Measurements from ENCODE around the gene ZNF384. TPM values are rescaled to one million over a fixed set of nuclear protein-coding genes. Genes with fewer than 3 reads are reported as not detected.
"Not testable (repeated sequence)": the region's sequence is repeated elsewhere in the genome, so short reads cannot be mapped to it uniquely, and the experiment has no call there.

ZNF384 gene
- total and polyA plus RNA-seq, 2 of the 8 experiments (the other 6 are each of a cell fraction or from before 2014, with no cell fraction given), result 59.0 to 59.6 TPM

DNA sequence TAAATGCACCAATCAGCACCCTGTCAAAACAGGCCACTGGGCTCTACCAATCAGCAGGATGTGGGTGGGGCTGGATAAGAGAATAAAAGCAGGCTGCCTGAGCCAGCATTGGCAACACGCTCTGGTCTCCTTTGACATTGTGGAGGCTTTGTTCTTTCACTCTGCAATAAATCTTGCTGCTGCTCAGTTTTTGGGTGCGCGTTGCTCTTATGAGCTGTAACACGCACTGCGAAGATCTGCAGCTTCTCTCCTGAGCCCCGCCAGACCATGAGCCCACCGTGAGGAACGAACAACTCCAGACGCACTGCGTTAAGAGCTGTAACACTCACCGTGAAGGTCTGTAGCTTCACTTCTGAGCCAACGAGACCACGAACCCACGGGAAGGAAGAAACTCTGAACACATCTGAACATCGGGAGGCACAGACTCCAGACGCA lies 19.8 kb upstream of the ZNF384 start (continued):
- no peak for TF ChIP-seq TBP (IDR thresholded peaks at IDR 0.05; ENCODE audit: low read depth, low read length)
- no peak for TF ChIP-seq SAP30 (IDR thresholded peaks at IDR 0.05; ENCODE audit: insufficient read depth, insufficient replicate concordance, low read length)
- TF ChIP-seq TAF7 (optimal IDR thresholded peaks at IDR 0.05; ENCODE audit: borderline replicate concordance, low read depth, low read length), result no peak
- TF ChIP-seq RNF2 (IDR thresholded peaks at IDR 0.05; ENCODE audit: borderline replicate concordance, low read depth, low read length, missing control alignments, poor library complexity, severe bottlenecking), result no peak
- TF ChIP-seq RBBP5 (IDR thresholded peaks at IDR 0.05; ENCODE audit: borderline replicate concordance, low read depth, low read length), result no peak

DNA sequence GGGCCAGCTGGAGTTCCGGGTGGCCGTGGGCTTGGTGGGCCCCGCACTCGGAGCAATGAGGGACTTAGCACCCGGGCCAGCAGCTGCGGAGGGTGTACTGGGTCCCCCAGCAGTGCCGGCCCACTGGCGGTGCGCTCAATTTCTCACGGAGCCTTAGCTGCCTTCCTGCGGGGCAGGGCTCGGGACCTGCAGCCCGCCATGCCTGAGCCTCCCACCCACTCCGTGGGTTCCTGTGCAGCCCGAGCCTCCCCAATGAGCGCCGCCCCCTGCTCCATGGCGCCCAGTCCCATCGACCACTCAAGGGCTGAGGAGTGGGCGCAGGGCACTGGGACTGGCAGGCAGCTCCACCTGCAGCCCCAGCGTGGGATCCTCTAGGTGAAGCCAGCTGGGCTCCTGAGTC lies 19.2 kb upstream of the ZNF384 start:
- H3K79me1 ChIP-seq (ENCODE audit: low read depth, low read length); H2AFZ ChIP-seq (ENCODE audit: low read length); H3K56ac ChIP-seq (replicated peaks; ENCODE audit: insufficient read length, low read depth, low read length); DNase-seq (ENCODE audit: low read depth in 1 of 2, low spot score in 2 of 2); H3K14ac ChIP-seq (ENCODE audit: insufficient read length); H3K4me2 ChIP-seq (ENCODE audit: insufficient read depth in 1 of 2, low read depth in 2 of 2, low read length in 2 of 2); H3K36me3 ChIP-seq (ENCODE audit: control insufficient read depth in 2 of 4, insufficient read depth in 4 of 4, low read length in 3 of 4); H2BK5ac ChIP-seq (ENCODE audit: low read depth, low read length); H3K4me1 ChIP-seq (replicated peaks in 1 of 4; ENCODE audit: control insufficient read depth in 3 of 4, insufficient read depth in 4 of 4, low read length in 3 of 4); H2AK5ac ChIP-seq (ENCODE audit: low read depth, low read length); H3K9ac ChIP-seq (replicated peaks in 1 of 4; ENCODE audit: extremely low read depth in 1 of 4, low read depth in 3 of 4, low read length in 3 of 4); H4K91ac ChIP-seq (replicated peaks; ENCODE audit: insufficient read length, low read length); H4K5ac ChIP-seq (ENCODE audit: insufficient read length, low read depth, low read length); H4K8ac ChIP-seq (ENCODE audit: extremely low read depth, insufficient read depth, low read length); H3K4me3 ChIP-seq (ENCODE audit: extremely low read depth in 1 of 4, insufficient read depth in 2 of 4, low read depth in 3 of 4, low read length in 4 of 4); H4K20me1 ChIP-seq (replicated peaks in 1 of 2; ENCODE audit: control insufficient read depth in 1 of 2, insufficient read depth in 2 of 2, low read length in 2 of 2); H3K27ac ChIP-seq (ENCODE audit: low read depth, low read length); H3K23ac ChIP-seq (ENCODE audit: insufficient read length); H3K79me2 ChIP-seq (ENCODE audit: control insufficient read depth in 1 of 2, insufficient read depth in 2 of 2, low read length in 2 of 2); H2BK20ac ChIP-seq (ENCODE audit: low read length); H2BK120ac ChIP-seq (replicated peaks; ENCODE audit: low read depth, low read length); H3K9me3 ChIP-seq (ENCODE audit: insufficient read depth in 2 of 2, low read depth in 1 of 2, low read length in 1 of 2); H3K23me2 ChIP-seq (ENCODE audit: low read depth, low read length); FAIRE-seq; H3K27me3 ChIP-seq (replicated peaks in 1 of 4; ENCODE audit: control insufficient read depth in 3 of 4, extremely low read depth in 1 of 4, insufficient read depth in 3 of 4, low read length in 3 of 4); H3K4ac ChIP-seq (replicated peaks; ENCODE audit: insufficient read length, low read depth, low read length); H2BK15ac ChIP-seq (ENCODE audit: low read length); H3K18ac ChIP-seq (ENCODE audit: extremely low read depth, low read length); H2BK12ac ChIP-seq (ENCODE audit: low read depth, low read length): not testable (repeated sequence)
- POLR2A ChIA-PET (ENCODE audit: partially characterized antibody), result interaction anchor here (1.1 to 1.7 kb wide), 3 partner anchors 9 to 44 kb away, joined by 3 to 10 read pairs (median 4); partner anchors contain the start of genes COPS7A and MLF2
- 89% methylated on average over 14 of the region's 21 CpGs; no CpG with 5 or more reads in 1 of the 2 experiments for WGBS, 2 experiments (ENCODE audit: extremely low coverage in 1 of 2, insufficient coverage in 1 of 2, insufficient read length in 1 of 2, insufficient replicate concordance in 2 of 2, low coverage in 1 of 2, low lambda C conversion rate in 2 of 2, missing lambda C conversion rate in 1 of 2)
- CTCF ChIA-PET (ENCODE audit: partially characterized antibody), result interaction anchor here (0.9 to 1.9 kb wide), 5 partner anchors 10 to 227 kb away, joined by 3 to 4 read pairs (median 3); no protein-coding TSS in a partner anchor

Data from H1 (cell line).